GM21529 (cell line): Measurements from ENCODE around the gene DDHD1.
"Not testable (repeated sequence)": the region's sequence is repeated elsewhere in the genome, so short reads cannot be mapped to it uniquely, and the experiment has no call there.

ENCODE experiments used
- ATAC-seq: cut with Tn5 transposase; IDR thresholded peaks from one replicate; pipeline ENCODE4 v1.9.1; 2021; ENCODE audit not compliant: unreplicated experiment

DDHD1 gene

GRCh38 chr14:53152184-53152886 lies 788 bp downstream of the DDHD1 start:
- peak; percentile 20 for ATAC-seq

GRCh38 chr14:53151523-53152183 lies 1.5 kb downstream of the DDHD1 start:
- peak; percentile 1 for ATAC-seq

DNA sequence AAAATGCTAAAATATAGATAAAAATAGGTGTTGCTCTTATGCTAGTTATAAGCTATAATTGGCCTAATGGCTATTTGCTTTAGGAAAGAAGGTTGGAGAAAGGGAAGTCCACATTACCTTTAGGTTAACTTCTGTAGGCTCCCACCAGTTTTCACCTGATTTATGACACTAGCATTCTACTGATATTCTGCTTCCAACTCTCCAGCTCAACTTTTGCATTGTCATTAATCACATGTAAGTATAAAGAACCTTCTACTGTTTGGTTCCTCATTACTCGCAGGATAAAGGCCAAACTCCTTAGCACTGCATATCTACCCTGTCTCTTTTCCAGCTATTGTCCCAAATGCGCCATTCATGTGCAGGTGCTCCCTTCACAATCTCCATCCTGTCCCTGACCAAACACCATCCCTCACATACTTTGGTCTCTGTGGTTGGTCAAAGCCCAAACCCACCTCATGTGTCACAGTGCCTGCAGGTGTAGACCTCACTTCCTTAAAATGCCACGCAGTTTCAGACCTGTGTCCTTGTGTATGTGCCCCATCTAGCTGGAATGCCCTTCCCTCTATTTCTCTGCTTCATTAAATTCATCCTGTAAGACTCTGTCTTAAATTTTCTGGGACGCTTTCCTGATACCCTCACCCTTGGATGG lies 3.3 kb downstream of the DDHD1 start:
- no peak for ATAC-seq

- ATAC-seq, result no peak
These were observed 4.5 kb downstream of the DDHD1 start for GRCh38 chr14:53148671-53149070.

DNA sequence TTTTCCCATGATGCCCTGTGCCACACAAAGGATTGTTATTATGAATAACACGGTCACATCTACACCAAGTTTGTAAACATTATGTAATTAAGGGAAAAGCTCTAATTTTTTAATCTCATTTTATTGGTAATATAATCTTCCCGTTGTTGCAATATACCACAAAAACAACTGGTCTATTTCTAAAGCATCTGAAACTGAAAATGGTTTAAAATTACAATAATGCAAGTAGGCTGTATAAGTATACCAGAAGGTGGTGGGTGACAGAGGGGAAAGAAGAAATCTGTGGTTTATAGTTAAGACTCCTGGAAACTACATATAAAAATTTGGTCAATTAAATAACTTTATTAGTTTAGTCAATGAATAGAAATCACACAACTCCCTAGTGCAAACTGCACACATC lies 5.2 kb downstream of the DDHD1 start:
- ATAC-seq, result no peak

- ATAC-seq, result peak; percentile 38
These were observed 5.9 kb downstream of the DDHD1 start for GRCh38 chr14:53147208-53147607.

DNA sequence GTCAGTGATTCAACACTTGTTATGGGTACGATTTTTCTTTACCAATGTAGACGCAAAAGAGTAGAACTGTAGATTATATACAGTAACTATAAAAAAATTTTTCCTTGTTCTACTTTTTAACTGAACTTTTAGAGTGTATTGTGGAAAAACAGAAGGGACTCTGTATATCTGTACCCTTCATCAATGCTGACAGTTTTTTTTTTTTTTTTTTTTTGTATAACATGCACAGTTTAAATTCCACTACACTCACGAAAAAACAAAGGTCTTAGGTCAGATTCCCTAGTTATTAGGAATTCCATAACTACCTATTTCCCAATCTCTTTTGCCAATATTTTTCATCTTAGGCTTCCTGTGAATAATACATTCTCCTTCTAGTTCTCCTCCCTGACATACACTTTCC lies 6.4 kb downstream of the DDHD1 start:
- no peak for ATAC-seq

GRCh38 chr14:53144244-53144643 lies 8.9 kb downstream of the DDHD1 start:
- peak; percentile 80 for ATAC-seq

DNA sequence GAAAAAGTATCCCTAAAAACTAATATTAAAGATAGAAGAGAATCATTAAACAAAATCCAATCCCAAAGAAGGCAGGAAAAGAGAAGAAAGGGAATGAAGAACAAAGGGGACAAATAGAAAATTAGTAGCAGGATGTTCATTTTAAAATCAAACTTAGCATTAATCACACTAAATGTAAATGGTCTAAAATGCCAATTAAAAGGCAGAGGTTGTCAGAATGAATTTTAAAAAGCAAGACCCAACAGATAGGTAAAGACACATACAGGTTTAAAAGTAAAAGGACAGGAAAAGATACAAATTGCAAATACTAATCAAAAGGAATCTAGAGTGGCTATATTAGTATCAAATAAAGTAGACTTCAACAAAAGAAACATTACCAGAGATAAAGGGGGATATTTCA lies 12.5 kb downstream of the DDHD1 start:
- no peak for ATAC-seq

DNA sequence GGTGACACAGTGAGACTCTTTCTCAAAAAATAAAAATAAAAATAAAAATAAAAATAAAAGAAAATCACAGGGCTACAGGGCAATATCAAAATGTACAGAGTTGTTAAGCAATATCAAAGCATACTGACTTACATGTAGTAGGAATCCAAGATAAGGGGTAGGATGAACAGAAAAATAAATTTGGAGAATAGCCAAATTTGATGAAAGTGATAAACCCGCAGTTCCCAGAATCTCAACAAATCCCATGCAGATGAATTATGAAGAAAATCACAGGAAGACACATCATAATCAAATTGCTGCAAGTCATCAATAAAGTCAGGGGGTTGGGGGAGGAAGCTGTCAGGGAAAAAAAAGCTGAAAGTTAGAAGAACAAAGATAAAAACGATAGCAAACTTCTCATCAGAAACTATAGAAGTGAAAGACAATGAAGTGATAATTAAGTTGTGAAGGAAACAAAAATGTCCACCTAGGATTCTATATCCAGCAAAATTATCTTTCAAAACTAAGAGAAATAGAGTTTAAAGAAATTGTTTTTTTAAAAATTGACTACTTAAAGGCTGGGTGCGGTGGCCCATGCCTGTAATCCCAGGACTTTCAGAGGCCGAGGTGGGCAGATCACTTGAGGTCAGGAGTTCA lies 15.4 kb downstream of the DDHD1 start:
- ATAC-seq, result no peak

DNA sequence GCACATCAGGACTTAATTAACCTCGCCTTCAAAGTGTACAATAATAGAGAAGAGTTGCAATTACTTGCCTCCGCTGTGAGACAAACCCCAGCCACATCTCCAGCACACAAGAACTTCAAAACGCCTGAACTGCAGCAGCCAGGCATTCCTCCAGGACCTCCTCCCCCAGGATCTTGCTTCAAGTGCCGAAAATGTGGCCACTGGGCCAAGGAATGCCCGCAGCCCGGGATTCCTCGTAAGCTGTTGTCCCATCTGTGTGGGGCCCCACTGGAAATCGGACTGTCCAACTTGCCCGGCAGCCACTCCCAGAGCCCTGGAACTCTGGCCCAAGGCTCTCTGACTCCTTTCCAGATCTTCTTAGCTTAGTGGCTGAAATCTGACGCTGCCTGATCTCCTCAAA lies 22.6 kb downstream of the DDHD1 start:
- ATAC-seq, result not testable (repeated sequence)

- no peak for ATAC-seq
These were observed 24.7 kb downstream of the DDHD1 start for GRCh38 chr14:53128303-53129028.

DNA sequence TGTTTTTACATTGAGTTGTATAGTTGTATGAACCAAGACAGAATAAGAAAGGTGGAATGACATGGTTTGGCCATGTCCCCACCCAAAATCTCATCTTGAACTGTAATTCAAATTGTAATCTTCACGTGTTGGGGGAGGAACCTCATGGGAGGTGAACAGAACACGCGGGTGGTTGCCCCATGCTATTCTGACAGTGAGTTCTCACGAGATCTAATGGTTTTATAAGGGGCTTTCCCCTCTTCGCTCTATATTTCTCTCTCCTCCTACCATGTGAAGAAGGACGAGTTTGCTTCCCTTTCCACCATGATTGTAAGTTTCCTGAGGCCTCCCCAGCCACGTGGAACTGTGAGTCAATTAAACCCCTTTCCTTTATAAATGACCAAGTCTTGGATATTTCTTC lies 25.3 kb downstream of the DDHD1 start:
- ATAC-seq, result no peak

DNA sequence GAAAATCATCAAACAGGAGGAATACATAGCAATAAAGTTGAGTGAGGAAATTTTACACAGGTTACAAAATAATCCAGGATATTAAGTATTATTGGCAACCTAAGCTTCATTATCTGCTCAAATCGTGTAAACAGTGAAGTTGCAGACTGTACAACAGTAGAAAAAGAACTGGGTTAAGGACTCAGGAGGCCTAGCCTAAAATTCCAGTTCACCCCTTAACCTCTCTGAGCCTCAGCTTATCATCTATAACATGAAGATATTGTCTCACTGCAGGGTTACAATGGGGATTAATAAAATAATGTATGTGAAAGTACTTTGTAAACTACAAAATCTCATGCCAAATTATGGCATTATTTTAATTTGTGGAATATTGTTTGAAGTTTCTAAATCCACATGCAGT lies 26.0 kb downstream of the DDHD1 start:
- no peak for ATAC-seq

- no peak for ATAC-seq
These were observed 26.4 kb downstream of the DDHD1 start for GRCh38 chr14:53126731-53127130.

DNA sequence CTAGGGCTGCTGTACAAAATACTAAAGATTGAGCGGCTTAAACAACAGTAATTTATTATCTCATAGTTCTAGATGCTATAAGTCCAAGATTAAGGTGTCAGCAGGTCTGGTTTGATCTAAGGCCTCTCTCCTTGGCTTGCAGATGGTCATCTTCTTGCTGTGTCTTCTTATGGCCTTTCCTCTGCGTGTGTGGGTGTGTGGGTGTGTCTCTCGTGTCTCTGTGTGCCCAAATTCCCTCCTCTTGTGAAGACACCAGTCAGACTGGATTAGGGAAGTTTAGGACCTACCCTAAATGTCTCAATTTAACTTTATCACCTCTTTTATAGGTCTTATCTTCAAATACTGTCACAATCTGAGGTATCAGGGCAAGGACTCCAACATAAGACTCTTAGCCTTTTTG lies 28.3 kb downstream of the DDHD1 start:
- ATAC-seq, result no peak

DNA sequence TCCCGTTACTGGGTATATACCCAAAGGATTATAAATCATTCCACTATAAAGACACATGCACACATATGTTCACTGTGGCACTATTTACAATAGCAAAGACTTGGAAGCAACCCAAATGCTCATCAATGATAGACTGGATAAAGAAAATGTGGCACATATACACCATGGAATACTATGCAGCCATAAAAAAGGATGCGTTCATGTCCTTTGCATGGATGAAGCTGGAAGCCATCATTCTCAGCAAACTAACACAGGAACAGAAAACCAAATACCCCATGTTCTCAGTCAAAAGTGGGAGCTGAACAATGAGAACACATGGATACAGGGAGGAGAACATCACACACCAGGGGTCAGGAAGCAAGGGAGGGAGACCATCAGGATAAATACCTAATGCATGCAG lies 31.7 kb downstream of the DDHD1 start:
- not testable (repeated sequence) for ATAC-seq

DNA sequence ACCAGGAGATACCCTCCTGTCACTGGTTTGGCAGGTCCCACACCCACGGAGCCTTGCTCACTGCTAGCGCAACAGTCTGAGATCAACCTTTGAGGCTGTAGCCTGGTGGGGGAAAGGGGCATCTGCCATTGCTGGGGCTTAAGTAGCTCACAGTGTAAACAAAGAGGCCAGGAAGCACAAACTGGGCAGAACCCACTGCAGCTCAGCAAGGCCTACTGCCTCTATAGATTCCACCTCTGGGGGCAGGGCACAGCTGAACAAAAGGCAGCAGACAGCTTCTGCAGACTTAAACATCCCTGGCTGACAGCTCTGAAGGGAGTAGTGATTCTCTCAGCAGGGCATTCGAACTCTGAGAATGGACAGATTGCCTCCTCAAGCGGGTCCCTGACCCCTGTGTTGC lies 35.6 kb downstream of the DDHD1 start:
- ATAC-seq, result not testable (repeated sequence)

DNA sequence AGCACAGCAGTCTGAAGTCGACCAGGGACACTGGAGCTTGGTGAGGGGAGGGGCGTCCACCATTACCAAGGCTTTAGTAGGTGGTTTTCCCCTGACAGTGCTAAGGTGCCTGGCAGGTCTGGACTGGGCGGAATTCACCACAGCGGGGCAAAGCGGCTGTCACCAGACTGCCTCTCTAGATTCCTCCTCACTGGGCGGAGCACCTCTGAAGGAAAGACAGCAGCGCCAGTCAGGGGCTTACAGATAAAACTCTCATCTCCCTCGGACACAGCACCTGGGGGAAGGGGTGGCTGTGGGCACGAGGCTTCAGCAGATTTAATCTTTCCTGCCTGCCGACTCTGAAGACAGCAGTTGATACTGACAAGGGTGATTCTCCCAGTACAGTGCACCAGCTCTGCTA lies 39.1 kb downstream of the DDHD1 start:
- no peak for ATAC-seq

- ATAC-seq, result no peak
These were observed 43.0 kb downstream of the DDHD1 start for GRCh38 chr14:53110096-53110495.
